CD14-positive monocyte (primary cell): Measurements from ENCODE around the gene SLC4A1. TPM values are rescaled to one million over a fixed set of nuclear protein-coding genes. Genes with fewer than 3 reads are reported as not detected.
A peak's percentile ranks its signal among the peaks of the same experiment; 100 is the strongest.

Experiments used
- DNase-seq, 3 donors: peaks; one replicate each; pipeline ENCODE4 v3.0.0-alpha.2; 2011 to 2022
- H2AFZ ChIP-seq: 2 replicates; pipeline ENCODE4 v1.6.0; 2012; ENCODE audit warnings: mild to moderate bottlenecking, low read depth, low read length, inconsistent platforms; ENCODE audit not compliant: insufficient read depth, poor library complexity, severe bottlenecking
- H3K27ac ChIP-seq, 2 donors: 1 replicate in 1 of 2; 2 replicates in 1 of 2; pipeline ENCODE4 v1.5.1; 2012 to 2013; ENCODE audit warnings: low read length in 2 of 2, control low read depth in 1 of 2, inconsistent platforms in 1 of 2, low read depth in 1 of 2, mild to moderate bottlenecking in 1 of 2
- H3K27me3 ChIP-seq, 2 donors: one replicate each; pipeline versions ENCODE4 v1.6.0 to v1.6.1; 2011 to 2013; ENCODE audit warnings: low read length in 2 of 2; ENCODE audit not compliant: control insufficient read depth in 2 of 2, insufficient read depth in 2 of 2
- H3K36me3 ChIP-seq, 2 donors: replicated peaks in 1 of 2; 1 replicate in 1 of 2; 2 replicates in 1 of 2; pipeline versions ENCODE4 v1.5.1 to v1.6.1; 2012 to 2013; ENCODE audit warnings: low read length in 2 of 2, control low read depth in 1 of 2, inconsistent platforms in 1 of 2, mild to moderate bottlenecking in 1 of 2; ENCODE audit not compliant: insufficient read depth in 2 of 2, control insufficient read depth in 1 of 2
- H3K4me1 ChIP-seq, 2 donors: 1 replicate in 1 of 2; 2 replicates in 1 of 2; pipeline versions ENCODE4 v1.5.1 to v1.6.1; 2012 to 2013; ENCODE audit warnings: low read length in 2 of 2, control low read depth in 1 of 2, inconsistent platforms in 1 of 2, mild to moderate bottlenecking in 1 of 2, moderate library complexity in 1 of 2; ENCODE audit not compliant: insufficient read depth in 2 of 2, control insufficient read depth in 1 of 2
- H3K4me2 ChIP-seq: replicated peaks from 2 replicates; pipeline ENCODE3; 2012; ENCODE audit warnings: low read length, moderate library complexity, mild to moderate bottlenecking; ENCODE audit not compliant: poor library complexity, severe bottlenecking; ENCODE audit errors: extremely low read depth
- H3K4me3 ChIP-seq, 3 experiments: fragments of 200-600 bp in 1 of 3; sonication (generic) in 1 of 3; replicated peaks in 1 of 3; 1 replicate in 2 of 3; 2 replicates in 1 of 3; pipeline ENCODE4 v1.5.1; 2011 to 2013; ENCODE audit warnings: low read length in 3 of 3, mild to moderate bottlenecking in 3 of 3, control low read depth in 2 of 3, low read depth in 2 of 3, inconsistent platforms in 1 of 3, moderate library complexity in 1 of 3
- H3K79me2 ChIP-seq: 2 replicates; pipeline ENCODE4 v1.6.0; 2012; ENCODE audit warnings: mild to moderate bottlenecking, control low read depth, inconsistent platforms, low read length, moderate library complexity; ENCODE audit not compliant: insufficient read depth
- H3K9ac ChIP-seq: 2 replicates; pipeline ENCODE4 v1.6.0; 2017; ENCODE audit warnings: low read length, mild to moderate bottlenecking; ENCODE audit not compliant: insufficient read depth, poor library complexity, severe bottlenecking
- H3K9me3 ChIP-seq, 2 donors: replicated peaks in 1 of 2; 1 replicate in 1 of 2; 2 replicates in 1 of 2; pipeline versions ENCODE4 v1.5.1 to v1.6.1; 2012 to 2013; ENCODE audit warnings: low read length in 2 of 2, control low read depth in 1 of 2; ENCODE audit not compliant: control insufficient read depth in 1 of 2, insufficient read depth in 1 of 2
- H4K20me1 ChIP-seq: 2 replicates; pipeline ENCODE4 v1.6.0; 2012; ENCODE audit warnings: mild to moderate bottlenecking, low read length, control low read depth, moderate library complexity; ENCODE audit not compliant: insufficient read depth
- H3K27ac Mint-ChIP-seq, 7 donors: one replicate each; pipeline ENCODE4 v1.8.0; 2020; ENCODE audit warnings: mild to moderate bottlenecking in 7 of 7, mixed read lengths in 7 of 7, moderate library complexity in 6 of 7, inconsistent platforms in 2 of 7
- H3K27me3 Mint-ChIP-seq, 3 donors: one replicate each; pipeline ENCODE4 v1.8.0; 2021 to 2022; ENCODE audit warnings: low read depth in 3 of 3, mild to moderate bottlenecking in 3 of 3, mixed read lengths in 3 of 3, moderate library complexity in 3 of 3, inconsistent platforms in 1 of 3
- H3K36me3 Mint-ChIP-seq, 2 donors: one replicate each; pipeline ENCODE4 v1.8.0; 2020; ENCODE audit warnings: mixed read lengths in 2 of 2, inconsistent platforms in 1 of 2, mild to moderate bottlenecking in 1 of 2
- H3K4me1 Mint-ChIP-seq: one replicate; pipeline ENCODE4 v1.8.0; 2020; ENCODE audit warnings: mild to moderate bottlenecking, mixed read lengths
- H3K4me3 Mint-ChIP-seq, 2 donors: one replicate each; pipeline ENCODE4 v1.8.0; 2020; ENCODE audit warnings: mild to moderate bottlenecking in 2 of 2, mixed read lengths in 2 of 2, moderate library complexity in 1 of 2
- H3K9me3 Mint-ChIP-seq, 7 donors: one replicate each; pipeline ENCODE4 v1.8.0; 2020 to 2022; ENCODE audit warnings: mixed read lengths in 7 of 7, mild to moderate bottlenecking in 6 of 7, moderate library complexity in 6 of 7, inconsistent platforms in 2 of 7
- WGBS: methylation state at CpG from one replicate; pipeline ENCODE4 v1.1.5; 2013; ENCODE audit warnings: missing lambda C conversion rate; ENCODE audit not compliant: insufficient coverage; 5-methylcytosine and 5-hydroxymethylcytosine counted together
- intact Hi-C, 2 donors: fragments of 100-400 bp; cut with micrococcal nuclease; formaldehyde crosslinking; loops; one replicate each; pipeline versions ENCODE4 v1.15.0 to v1.15.1; 2023
- polyA plus RNA-seq, 3 donors: library from polyadenylated mRNA; depleted of rRNA in 1 of 3; unstranded in 2 of 3; stranded (reverse) in 1 of 3; fragments of 300-500 nt in 2 of 3; fragments of >200 nt in 1 of 3; fragmentation: Illumina TruSeq in 2 of 3; gene quantifications; 1 replicate in 2 of 3; 2 replicates in 1 of 3; pipeline ENCODE4 v1.2.3, GENCODE V29; 2012 to 2021
- TF ChIP-seq, protein P1 (sequence below): fragments of 200-600 bp; IDR thresholded peaks from one replicate; pipeline ENCODE4 v1.8.0; 2022; ENCODE audit warnings: antibody characterized with exemption, mild to moderate bottlenecking

SLC4A1 gene
- polyA plus RNA-seq, 3 donors = 0.04 TPM; not detected in 2

DNA sequence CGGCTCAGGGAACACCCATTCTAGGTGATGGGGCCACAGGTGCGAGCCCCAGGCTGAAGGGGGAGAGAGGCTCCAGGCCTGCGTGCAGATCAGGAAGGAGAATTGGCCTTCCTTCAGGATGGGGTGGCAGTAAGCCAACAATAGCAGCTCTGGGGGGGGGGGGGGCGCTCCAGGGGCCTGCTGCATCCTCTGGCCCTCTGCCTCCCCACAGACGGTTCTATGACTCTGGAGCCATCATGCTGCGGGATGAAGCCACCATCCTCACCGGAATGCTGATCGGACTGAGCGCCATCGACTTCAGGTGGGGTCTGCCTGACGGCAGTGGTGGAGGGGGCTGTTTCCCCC is 46.6 kb upstream of the SLC4A1 start:
- intact Hi-C loops = no loop called here
- TF ChIP-seq, protein P1, sequence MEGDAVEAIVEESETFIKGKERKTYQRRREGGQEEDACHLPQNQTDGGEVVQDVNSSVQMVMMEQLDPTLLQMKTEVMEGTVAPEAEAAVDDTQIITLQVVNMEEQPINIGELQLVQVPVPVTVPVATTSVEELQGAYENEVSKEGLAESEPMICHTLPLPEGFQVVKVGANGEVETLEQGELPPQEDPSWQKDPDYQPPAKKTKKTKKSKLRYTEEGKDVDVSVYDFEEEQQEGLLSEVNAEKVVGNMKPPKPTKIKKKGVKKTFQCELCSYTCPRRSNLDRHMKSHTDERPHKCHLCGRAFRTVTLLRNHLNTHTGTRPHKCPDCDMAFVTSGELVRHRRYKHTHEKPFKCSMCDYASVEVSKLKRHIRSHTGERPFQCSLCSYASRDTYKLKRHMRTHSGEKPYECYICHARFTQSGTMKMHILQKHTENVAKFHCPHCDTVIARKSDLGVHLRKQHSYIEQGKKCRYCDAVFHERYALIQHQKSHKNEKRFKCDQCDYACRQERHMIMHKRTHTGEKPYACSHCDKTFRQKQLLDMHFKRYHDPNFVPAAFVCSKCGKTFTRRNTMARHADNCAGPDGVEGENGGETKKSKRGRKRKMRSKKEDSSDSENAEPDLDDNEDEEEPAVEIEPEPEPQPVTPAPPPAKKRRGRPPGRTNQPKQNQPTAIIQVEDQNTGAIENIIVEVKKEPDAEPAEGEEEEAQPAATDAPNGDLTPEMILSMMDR = no peak
- H3K27ac Mint-ChIP-seq = peak overlapping the region in 1 of 7 donors; percentile 45
- no peak overlapping the region for H3K9ac ChIP-seq
- H4K20me1 ChIP-seq = no peaks in the 10 kb centered on the region
- H3K9me3 ChIP-seq = peaks cover 4 to 19% of the 10 kb centered on the region in 2 donors
- peaks cover under 1 to 4% of the 10 kb centered on the region in 2 donors for H3K36me3 ChIP-seq
- H3K4me3 Mint-ChIP-seq = peak overlapping the region in 1 of 2 donors; percentile 73
- DNase-seq = no peak
- H3K27ac ChIP-seq = no peak overlapping the region
- peak overlapping the region; percentile 32 for H3K4me2 ChIP-seq
- peaks cover 21% of the 10 kb centered on the region for H3K4me1 Mint-ChIP-seq
- H3K36me3 Mint-ChIP-seq = peaks cover 11 to 18% of the 10 kb centered on the region in 2 donors
- H3K79me2 ChIP-seq = no peaks in the 10 kb centered on the region
- peak overlapping the region in 1 of 3 experiments; percentile 54 for H3K4me3 ChIP-seq
- H3K9me3 Mint-ChIP-seq = peaks cover 3 to 20% (median 14%) of the 10 kb centered on the region in 7 donors
- no peak overlapping the region for H2AFZ ChIP-seq
- peaks cover 5 to 14% of the 10 kb centered on the region in 2 donors for H3K4me1 ChIP-seq
- peaks cover 59 to 69% (median 68%) of the 10 kb centered on the region in 3 donors for H3K27me3 Mint-ChIP-seq
- H3K27me3 ChIP-seq = peaks cover 29 to 63% of the 10 kb centered on the region in 2 donors
- WGBS = 40% methylated on average over 1 of the region's 11 CpGs

DNA sequence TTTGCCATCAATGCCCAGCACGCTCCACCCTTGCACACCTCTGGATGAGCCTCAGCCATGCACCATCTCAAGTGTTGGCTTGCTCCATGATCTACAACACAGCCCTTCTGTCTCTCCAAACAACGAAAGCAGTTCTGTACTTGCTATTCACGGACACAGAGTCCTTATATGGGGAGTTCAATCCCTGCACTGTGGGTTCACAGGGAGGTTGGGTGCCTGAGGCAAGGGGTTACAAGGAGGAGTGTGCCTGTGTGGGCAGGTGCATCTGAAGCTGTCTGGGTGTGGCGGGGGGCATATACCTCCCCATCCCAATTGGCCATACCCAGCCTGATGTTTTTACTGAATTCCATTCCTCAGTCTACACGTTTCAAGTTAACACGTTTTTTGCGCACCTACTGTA is 46.1 kb upstream of the SLC4A1 start:
- Histone ChIP-seq H3K36me3 (no peaks in the 10 kb centered on the region), H2AFZ (no peak overlapping the region), H3K9ac (no peak overlapping the region), H3K4me1 (peaks cover 8 to 16% of the 10 kb centered on the region in 2 donors), H3K79me2 (no peaks in the 10 kb centered on the region), H3K27me3 (peaks cover 29 to 67% of the 10 kb centered on the region in 2 donors), H3K4me3 (no peak overlapping the region), H3K27ac (no peak overlapping the region), H4K20me1 (no peaks in the 10 kb centered on the region), H3K4me2 (no peak overlapping the region), H3K9me3 (peaks cover 4 to 19% of the 10 kb centered on the region in 2 donors)
- Mint-ChIP-seq H3K9me3 (peaks cover 3 to 20% (median 14%) of the 10 kb centered on the region in 7 donors), H3K36me3 (peaks cover 6 to 15% of the 10 kb centered on the region in 2 donors), H3K4me3 (peak overlapping the region in 1 of 2 donors; percentile 73), H3K27ac (no peak overlapping the region), H3K4me1 (peaks cover 26% of the 10 kb centered on the region), H3K27me3 (peaks cover 63 to 73% (median 69%) of the 10 kb centered on the region in 3 donors)
- intact Hi-C loops = no loop called here
- DNase-seq = no peak
- TF ChIP-seq, protein P1 = no peak
- WGBS = 96% methylated on average over 3 of the region's 7 CpGs
